Measurements from ENCODE around the gene AKAP13.

- TF ChIP-seq CHD1 (IDR thresholded peaks at IDR 0.05; ENCODE audit: low read depth, low read length) (no peak), TAF1 (IDR thresholded peaks at IDR 0.05; ENCODE audit: low read depth, low read length) (no peak), POLR2A (IDR thresholded peaks at IDR 0.05; ENCODE audit: control extremely low read depth in 1 of 2, low read depth in 2 of 2, low read length in 2 of 2) (no peak), ZNF274 (IDR thresholded peaks at IDR 0.05; ENCODE audit: borderline replicate concordance, extremely low read depth, low read length) (no peak), CHD7 (IDR thresholded peaks at IDR 0.05; ENCODE audit: insufficient replicate concordance, low read length) (no peak)
- TF ChIP-seq, protein P1, sequence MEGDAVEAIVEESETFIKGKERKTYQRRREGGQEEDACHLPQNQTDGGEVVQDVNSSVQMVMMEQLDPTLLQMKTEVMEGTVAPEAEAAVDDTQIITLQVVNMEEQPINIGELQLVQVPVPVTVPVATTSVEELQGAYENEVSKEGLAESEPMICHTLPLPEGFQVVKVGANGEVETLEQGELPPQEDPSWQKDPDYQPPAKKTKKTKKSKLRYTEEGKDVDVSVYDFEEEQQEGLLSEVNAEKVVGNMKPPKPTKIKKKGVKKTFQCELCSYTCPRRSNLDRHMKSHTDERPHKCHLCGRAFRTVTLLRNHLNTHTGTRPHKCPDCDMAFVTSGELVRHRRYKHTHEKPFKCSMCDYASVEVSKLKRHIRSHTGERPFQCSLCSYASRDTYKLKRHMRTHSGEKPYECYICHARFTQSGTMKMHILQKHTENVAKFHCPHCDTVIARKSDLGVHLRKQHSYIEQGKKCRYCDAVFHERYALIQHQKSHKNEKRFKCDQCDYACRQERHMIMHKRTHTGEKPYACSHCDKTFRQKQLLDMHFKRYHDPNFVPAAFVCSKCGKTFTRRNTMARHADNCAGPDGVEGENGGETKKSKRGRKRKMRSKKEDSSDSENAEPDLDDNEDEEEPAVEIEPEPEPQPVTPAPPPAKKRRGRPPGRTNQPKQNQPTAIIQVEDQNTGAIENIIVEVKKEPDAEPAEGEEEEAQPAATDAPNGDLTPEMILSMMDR (IDR thresholded peaks at IDR 0.05; ENCODE audit: control extremely low read depth in 1 of 3, insufficient read depth in 1 of 3, low read depth in 1 of 3, low read length in 3 of 3): no peak
These were observed 401.7 kb downstream of the AKAP13 start for GRCh38 chr15:85782064-85782463.

Measured in H1 (cell line).